Iris pigment epithelial cell (primary cell): ENCODE results near the gene ACY1.
"Not testable (repeated sequence)": the region's sequence is repeated elsewhere in the genome, so short reads cannot be mapped to it uniquely, and the experiment has no call there.

Experiments used
- DNase-seq: peaks from one replicate; pipeline ENCODE4 v3.0.0-alpha.2; 2011; ENCODE audit warnings: low read depth

The ACY1 gene

GRCh38 chr3:52025453-52025852, 42.1 kb downstream of the ACY1 start:
- no peak for DNase-seq

- no peak for DNase-seq
Measured at GRCh38 chr3:52026041-52026440, 42.7 kb downstream of the ACY1 start.

- DNase-seq, result no peak
Measured at GRCh38 chr3:52028572-52028971, 45.2 kb downstream of the ACY1 start.

- no peak for DNase-seq
Measured at GRCh38 chr3:52029053-52029452, 45.7 kb downstream of the ACY1 start.

GRCh38 chr3:52029535-52029934, 46.2 kb downstream of the ACY1 start:
- DNase-seq, result no peak

GRCh38 chr3:52030714-52031310, 47.5 kb downstream of the ACY1 start:
- DNase-seq, result no peak

- no peak for DNase-seq
Measured at GRCh38 chr3:52031896-52032295, 48.6 kb downstream of the ACY1 start.

GRCh38 chr3:52032702-52033408, 49.5 kb downstream of the ACY1 start:
- no peak for DNase-seq

GRCh38 chr3:52033748-52034147, 50.4 kb downstream of the ACY1 start:
- DNase-seq, result not testable (repeated sequence)

- no peak for DNase-seq
Measured at GRCh38 chr3:52034212-52034611, 50.9 kb downstream of the ACY1 start.

- DNase-seq, result no peak
Measured at GRCh38 chr3:52034651-52035050, 51.3 kb downstream of the ACY1 start.

GRCh38 chr3:52036222-52036694, 52.9 kb downstream of the ACY1 start:
- DNase-seq, result no peak

- no peak for DNase-seq
Measured at GRCh38 chr3:52036829-52037228, 53.5 kb downstream of the ACY1 start.

GRCh38 chr3:52037291-52037690, 54.0 kb downstream of the ACY1 start:
- no peak for DNase-seq

- DNase-seq, result no peak
Measured at GRCh38 chr3:52038227-52038626, 54.9 kb downstream of the ACY1 start.
